ENCODE data around the gene BRINP2. TPM values are rescaled to one million over a fixed set of nuclear protein-coding genes. Genes with fewer than 3 reads are reported as not detected.

BRINP2 gene
- total RNA-seq, 1 experiment from 2014 or later = 0.24 TPM

DNA sequence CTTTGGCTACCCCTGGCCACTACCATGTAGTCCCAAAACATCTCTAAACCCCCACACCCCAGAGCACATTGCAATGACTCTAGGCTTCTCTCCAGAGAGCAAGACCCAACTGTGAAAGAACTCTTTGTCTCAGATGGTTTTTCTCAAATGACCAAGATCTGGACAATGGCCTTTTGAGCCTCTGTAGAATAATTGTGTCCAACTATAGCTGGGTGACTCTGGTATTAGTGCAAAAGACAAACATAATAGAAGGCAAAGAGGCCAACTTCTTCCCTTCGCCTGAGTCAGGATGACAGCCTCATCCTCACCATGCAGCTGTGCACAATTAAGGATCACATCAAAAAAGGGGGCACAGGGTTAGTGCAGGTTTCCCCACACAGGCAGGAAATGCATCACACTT, 139.6 kb downstream of the BRINP2 start:
- POLR2A ChIA-PET = no interaction called here
- Mint-ChIP-seq H3K36me3 (no peaks in the 10 kb centered on the region), H3K9me3 (no peaks in the 10 kb centered on the region), H3K27ac (no peak overlapping the region), H3K27me3 (ENCODE audit: low read depth) (no peaks in the 10 kb centered on the region), H3K4me1 (peaks cover 7% of the 10 kb centered on the region), H3K4me3 (no peak overlapping the region)
- ATAC-seq (no peak), DNase-seq (ENCODE audit: low spot score) (no peak)
- CTCF ChIA-PET = no interaction called here
- TF ChIP-seq ZNF532 (CRISPR knock-in tag; IDR thresholded peaks at IDR 0.05; ENCODE audit: borderline replicate concordance) (no peak), ELF4 (CRISPR knock-in tag; IDR thresholded peaks at IDR 0.05; ENCODE audit: low read depth) (no peak), CREB1 (CRISPR knock-in tag; IDR thresholded peaks at IDR 0.05) (no peak), ATF1 (CRISPR knock-in tag; IDR thresholded peaks at IDR 0.05) (no peak), CREM (CRISPR knock-in tag; IDR thresholded peaks at IDR 0.05) (no peak)

DNA sequence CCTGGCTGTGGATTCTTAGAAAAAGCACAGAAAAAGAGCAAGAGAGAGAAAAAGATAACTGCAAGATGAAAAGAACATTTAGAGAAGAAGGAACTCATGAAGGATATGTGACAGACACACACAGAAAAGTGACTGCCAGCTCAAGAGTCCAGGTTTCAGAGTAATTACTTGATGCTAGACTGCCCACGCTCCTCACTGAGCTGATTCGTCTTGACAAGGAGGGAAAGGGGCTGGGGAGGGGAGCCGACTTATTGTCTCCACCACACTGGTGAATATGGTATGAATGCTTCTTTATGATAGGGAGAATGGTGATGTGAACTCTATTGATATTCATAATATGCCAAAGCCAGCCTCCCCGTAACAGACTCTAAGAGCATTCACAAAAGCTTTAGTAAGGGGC, 140.4 kb downstream of the BRINP2 start:
- ATAC-seq (no peak), DNase-seq (ENCODE audit: low spot score) (no peak)
- ChIA-PET CTCF (interaction anchor here (1.2 to 1.6 kb wide), 2 partner anchors 130 to 413 kb away, joined by 5 read pairs; no protein-coding TSS in a partner anchor), POLR2A (no interaction called here)
- no peaks in the 10 kb centered on the region for H3K9me3 Mint-ChIP-seq
- H3K4me1 Mint-ChIP-seq = peaks cover 6% of the 10 kb centered on the region
- no peak for TF ChIP-seq ERG (CRISPR knock-in tag; IDR thresholded peaks at IDR 0.05)
- TF ChIP-seq ATF1 (CRISPR knock-in tag; IDR thresholded peaks at IDR 0.05) = no peak
- TF ChIP-seq ZNF396 (CRISPR knock-in tag; IDR thresholded peaks at IDR 0.05; ENCODE audit: borderline replicate concordance) = no peak
- no peak for TF ChIP-seq ZNF138 (CRISPR knock-in tag; conservative IDR thresholded peaks at IDR 0.05)
- TF ChIP-seq GRHL2 (CRISPR knock-in tag; IDR thresholded peaks at IDR 0.05; ENCODE audit: insufficient replicate concordance, severe bottlenecking) = no peak
- TF ChIP-seq NR3C1 (CRISPR knock-in tag; conservative IDR thresholded peaks at IDR 0.05; ENCODE audit: low read depth) = no peak
- no peak for TF ChIP-seq AR (CRISPR knock-in tag; IDR thresholded peaks at IDR 0.05)
- TF ChIP-seq, protein P1, sequence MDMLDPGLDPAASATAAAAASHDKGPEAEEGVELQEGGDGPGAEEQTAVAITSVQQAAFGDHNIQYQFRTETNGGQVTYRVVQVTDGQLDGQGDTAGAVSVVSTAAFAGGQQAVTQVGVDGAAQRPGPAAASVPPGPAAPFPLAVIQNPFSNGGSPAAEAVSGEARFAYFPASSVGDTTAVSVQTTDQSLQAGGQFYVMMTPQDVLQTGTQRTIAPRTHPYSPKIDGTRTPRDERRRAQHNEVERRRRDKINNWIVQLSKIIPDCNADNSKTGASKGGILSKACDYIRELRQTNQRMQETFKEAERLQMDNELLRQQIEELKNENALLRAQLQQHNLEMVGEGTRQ (CRISPR knock-in tag; IDR thresholded peaks at IDR 0.05) = no peak
- no peak for TF ChIP-seq MXD4 (CRISPR knock-in tag; IDR thresholded peaks at IDR 0.05; ENCODE audit: borderline replicate concordance)
- no peak for TF ChIP-seq USF1 (CRISPR knock-in tag; IDR thresholded peaks at IDR 0.05)
- no peak for TF ChIP-seq ZNF423 (CRISPR knock-in tag; IDR thresholded peaks at IDR 0.05)
- TF ChIP-seq FOXP1 (CRISPR knock-in tag; IDR thresholded peaks at IDR 0.05; ENCODE audit: borderline replicate concordance) = no peak
- H3K27me3 Mint-ChIP-seq (ENCODE audit: low read depth) = no peaks in the 10 kb centered on the region
- H3K27ac Mint-ChIP-seq = no peak overlapping the region
- no peaks in the 10 kb centered on the region for H3K36me3 Mint-ChIP-seq
- no peak overlapping the region for H3K4me3 Mint-ChIP-seq
